Vagina (tissue), 2 donors: ENCODE measurements around the gene UGGT1.

Experiments used
- POLR2A ChIP-seq, 2 donors: fragments of 450-650 bp; IDR thresholded peaks; one replicate each; pipeline ENCODE4 v1.6.1; 2017; ENCODE audit warnings: antibody characterized with exemption in 2 of 2, mild to moderate bottlenecking in 2 of 2, moderate library complexity in 2 of 2
- POLR2AphosphoS5 ChIP-seq, 2 donors: sonication (generic); formaldehyde crosslinking; IDR thresholded peaks; one replicate each; pipeline ENCODE4 v1.9.0; 2017; ENCODE audit warnings: antibody characterized with exemption in 2 of 2, mild to moderate bottlenecking in 2 of 2, low read depth in 1 of 2; ENCODE audit not compliant: insufficient read depth in 1 of 2
- TF ChIP-seq, protein P1 (sequence below), 3 experiments: fragments of 450-650 bp in 2 of 3; fragments of 200-600 bp in 1 of 3; sonication (generic) in 1 of 3; IDR thresholded peaks; one replicate each; pipeline ENCODE4 v1.5.1; 2017 to 2019; ENCODE audit warnings: antibody characterized with exemption in 3 of 3, mild to moderate bottlenecking in 2 of 3, moderate library complexity in 2 of 3

DNA sequence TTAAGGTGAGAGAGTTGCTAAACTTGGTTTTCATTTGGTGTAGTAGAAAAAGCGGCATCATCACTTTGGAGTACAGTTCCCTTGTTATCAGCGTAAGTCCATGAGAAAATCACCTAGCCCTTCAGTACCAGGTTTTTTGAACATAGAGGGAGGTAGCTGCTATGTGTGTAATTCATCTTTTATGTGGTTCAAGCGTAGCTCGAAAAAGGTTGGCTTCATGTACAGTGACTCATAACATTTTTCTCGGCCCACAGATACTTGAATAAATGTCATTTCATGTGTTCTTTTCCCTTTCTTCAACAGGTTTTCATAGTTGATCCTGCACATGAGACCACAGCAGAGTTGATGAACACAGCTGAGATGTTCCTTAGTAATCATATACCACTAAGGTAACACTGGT is 43.6 kb downstream of the UGGT1 start:
- TF ChIP-seq, protein P1, sequence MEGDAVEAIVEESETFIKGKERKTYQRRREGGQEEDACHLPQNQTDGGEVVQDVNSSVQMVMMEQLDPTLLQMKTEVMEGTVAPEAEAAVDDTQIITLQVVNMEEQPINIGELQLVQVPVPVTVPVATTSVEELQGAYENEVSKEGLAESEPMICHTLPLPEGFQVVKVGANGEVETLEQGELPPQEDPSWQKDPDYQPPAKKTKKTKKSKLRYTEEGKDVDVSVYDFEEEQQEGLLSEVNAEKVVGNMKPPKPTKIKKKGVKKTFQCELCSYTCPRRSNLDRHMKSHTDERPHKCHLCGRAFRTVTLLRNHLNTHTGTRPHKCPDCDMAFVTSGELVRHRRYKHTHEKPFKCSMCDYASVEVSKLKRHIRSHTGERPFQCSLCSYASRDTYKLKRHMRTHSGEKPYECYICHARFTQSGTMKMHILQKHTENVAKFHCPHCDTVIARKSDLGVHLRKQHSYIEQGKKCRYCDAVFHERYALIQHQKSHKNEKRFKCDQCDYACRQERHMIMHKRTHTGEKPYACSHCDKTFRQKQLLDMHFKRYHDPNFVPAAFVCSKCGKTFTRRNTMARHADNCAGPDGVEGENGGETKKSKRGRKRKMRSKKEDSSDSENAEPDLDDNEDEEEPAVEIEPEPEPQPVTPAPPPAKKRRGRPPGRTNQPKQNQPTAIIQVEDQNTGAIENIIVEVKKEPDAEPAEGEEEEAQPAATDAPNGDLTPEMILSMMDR (IDR thresholded peaks at IDR 0.05) = no peak
- TF ChIP-seq POLR2A (IDR thresholded peaks at IDR 0.05) (no peak), POLR2AphosphoS5 (IDR thresholded peaks at IDR 0.05; ENCODE audit: insufficient read depth in 1 of 2, low read depth in 1 of 2) (no peak)
